Activated T-cell treated with anti-CD3 and anti-CD28 coated beads for 48 hours (primary cell): ENCODE results near the gene MED13L.

Source experiments
- DNase-seq: peaks from one replicate; pipeline ENCODE4 v3.0.0-alpha.2; 2020; ENCODE audit warnings: low read depth

Gene MED13L

DNA sequence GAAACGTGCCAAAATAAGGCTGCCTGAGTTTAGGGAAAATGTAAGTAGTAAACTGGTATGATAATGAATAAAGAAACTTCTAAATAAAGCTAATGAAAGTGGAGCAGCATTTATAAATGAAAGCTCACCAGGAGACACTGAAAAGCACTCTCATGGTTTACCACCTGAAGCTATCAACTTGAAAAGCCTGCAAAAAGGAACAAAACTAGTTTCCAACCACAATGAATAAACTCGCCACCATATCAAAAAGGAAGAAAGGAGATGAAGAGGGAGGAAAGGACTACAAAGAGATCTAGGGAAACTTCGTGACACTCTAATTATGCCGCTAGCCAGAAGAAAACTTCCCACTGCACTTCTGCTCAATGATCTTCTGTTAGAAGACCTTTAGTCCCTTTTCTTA lies 66.7 kb downstream of the MED13L start:
- DNase-seq = no peak

DNA sequence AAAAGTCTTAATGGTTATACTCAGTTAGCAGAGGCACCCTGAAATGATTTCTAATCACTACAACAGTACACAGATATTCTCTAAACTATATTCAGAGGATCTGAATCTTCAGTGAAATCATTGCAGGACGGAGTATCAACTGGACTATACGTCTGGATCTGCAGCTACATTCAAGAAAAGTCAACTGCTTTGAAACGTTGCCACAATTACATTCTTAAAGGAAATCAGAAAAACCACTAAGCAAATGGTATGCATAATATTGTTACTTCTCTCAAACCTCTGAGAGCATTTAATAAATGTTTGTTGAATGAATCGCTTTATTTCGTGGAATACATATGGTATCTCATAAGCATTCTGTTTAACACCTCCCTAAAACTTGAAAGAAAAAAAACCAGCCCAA lies 67.4 kb downstream of the MED13L start:
- DNase-seq = no peak

DNA sequence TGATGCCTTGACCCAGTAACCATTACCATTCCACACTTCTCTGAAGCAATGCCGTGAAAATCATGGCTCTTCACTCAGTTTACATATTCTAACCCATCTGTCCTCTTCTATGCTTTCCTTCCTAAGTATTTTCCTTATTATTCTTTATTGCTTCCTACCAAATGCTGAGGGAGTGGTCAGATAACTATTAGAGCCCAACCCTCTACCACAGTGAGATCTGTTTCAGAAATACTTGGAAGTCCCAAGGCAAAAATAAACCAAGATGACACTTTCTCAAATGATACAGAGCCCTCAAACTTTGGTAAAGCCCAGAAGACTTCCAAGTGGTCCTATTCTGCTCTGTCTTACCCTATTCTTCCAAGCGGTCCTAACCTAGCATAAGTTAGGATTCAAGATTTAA lies 68.0 kb downstream of the MED13L start:
- DNase-seq = no peak

DNA sequence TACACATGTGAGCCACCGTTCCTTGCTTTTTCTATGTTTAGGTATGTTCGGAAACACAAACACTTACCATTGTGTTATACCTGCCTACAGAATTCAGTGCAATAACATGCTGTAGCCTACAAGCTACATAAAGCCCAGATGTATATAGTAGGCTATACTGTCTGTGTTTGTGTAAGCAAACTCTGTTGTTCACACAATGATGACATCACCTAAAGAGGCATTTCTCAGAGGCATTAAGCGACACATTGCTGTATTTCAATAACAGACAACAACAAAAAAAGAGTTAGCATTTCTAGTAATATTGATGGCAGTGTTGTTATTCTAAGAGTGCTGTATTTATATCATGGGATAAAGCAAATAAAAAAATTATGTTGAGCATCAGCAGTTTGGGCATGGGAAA lies 70.2 kb downstream of the MED13L start:
- no peak for DNase-seq

DNA sequence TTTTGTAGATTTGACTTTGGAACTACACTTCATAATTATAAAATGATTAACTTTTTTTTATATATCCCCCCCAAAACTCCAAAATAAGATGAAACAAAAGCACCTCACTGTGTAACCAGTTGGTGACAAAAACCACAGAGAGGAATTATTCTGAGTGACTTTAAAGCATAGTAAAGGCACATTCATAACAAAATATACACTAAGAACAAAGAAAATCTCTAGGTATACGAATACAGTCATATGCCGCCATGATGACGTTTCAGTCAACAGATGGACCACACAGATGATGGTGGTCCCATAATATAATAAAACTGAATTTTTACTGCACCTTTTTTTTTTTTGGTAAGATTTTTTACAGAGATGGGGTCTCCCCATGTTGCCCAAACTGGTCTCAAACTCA lies 70.7 kb downstream of the MED13L start:
- DNase-seq = no peak

DNA sequence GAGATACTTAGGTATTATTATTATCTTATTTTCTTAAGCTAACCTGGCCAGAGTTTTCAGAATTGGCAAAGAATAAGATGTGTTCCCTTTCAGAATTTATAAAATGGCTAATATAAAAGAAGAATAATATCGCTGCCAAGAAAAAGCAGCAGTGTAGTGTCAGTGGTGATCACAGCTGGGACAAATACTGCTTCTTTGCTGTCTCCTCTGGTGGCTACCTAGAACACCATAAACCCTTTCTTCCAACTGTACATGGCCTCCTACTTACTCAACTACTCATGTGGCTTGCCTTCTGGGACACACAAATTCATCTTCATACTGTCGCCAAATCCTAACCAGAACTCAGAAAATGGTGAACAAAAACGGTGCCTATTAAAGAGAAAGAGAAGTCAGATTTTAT lies 72.7 kb downstream of the MED13L start:
- no peak for DNase-seq

DNA sequence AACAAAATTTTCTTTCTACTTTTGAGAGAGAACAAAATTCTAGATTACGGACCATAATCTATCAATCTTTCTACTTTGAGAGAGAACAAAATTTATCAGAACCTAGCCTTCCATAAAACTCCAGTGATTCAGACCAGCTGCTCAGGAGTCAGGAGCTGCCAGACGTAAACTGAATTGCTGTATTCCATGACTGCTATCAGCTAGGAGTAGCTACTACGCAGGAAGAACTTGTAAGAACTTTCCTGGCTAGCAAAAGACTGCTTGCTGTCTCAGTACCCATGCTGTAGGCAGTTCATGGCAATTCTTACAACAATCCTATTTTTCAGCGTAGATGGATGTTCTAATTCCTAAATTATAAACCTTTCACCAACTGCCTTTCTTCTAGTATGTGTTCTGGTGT lies 73.3 kb downstream of the MED13L start:
- DNase-seq = no peak

DNA sequence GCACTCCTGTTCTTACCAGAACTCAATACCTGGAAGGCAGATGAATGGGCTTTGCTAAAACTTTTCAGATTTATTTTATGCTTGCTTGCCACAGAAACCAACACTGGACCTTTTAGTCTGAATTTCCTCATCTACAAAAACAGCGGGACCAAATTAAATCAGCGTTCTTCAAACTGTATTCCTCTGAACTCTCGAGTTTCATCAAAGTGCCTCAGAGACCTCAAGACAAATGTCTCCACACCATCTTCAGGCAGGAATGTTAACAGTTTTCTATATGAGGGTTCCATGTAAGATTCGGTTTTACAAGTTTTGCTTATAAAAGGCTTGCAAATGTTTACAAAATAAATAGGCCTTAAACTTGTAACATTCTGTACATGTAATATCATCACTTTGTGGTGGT lies 74.6 kb downstream of the MED13L start:
- no peak for DNase-seq

DNA sequence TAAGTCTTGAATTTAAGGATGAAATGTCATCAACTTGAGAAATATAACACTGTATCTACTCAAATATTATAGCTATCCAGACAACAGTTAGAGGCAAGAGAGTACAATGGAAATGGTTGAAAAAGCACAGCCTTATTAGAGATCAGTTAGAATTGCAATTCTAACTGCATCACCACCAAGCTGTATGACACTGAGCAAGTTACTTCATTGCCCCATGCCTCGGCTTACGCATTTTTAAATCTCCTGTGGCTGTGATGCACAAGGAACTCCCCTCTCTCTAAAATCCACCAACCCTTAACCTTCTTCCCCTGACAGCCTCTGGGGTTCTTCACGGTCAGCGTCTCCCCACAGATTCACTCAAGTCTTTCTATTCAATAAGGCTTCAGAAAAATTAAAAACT lies 75.1 kb downstream of the MED13L start:
- no peak for DNase-seq

DNA sequence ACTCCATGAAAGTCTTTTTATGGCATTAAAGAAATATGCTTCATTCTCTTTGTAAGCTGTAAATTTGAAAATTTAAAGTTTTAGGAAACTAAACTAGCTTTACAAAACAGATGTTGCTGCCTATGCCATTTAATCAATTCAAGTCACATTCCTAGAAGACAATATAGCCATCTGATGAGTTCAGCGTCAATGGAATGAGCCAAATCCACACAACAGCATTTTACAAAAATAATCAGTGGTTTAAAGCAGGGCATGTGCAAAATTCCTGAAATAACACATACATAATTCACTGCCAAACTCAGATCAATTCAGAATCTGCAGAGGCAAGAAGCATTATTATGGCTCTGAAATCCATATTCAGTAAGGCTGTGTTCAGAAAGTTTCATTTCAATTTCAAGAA lies 75.6 kb downstream of the MED13L start:
- no peak for DNase-seq

DNA sequence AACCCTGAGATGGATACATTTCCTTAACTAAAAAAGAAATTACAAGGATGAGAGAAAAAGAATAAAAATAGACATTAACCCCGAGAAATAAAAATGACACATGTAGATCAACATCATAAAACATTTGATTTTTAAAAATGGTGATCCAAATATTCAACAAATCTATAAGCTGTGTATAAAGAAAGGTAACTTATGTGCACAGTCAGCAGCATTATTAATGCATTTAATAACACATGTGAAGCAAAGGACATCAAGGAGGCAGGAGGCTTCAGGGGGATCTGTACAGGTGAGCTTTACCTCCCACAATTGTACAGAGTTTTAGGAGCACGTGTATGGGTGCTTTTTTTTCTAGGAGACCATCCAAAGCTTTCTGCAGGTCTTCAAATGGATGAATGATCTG lies 76.1 kb downstream of the MED13L start:
- DNase-seq = no peak

DNA sequence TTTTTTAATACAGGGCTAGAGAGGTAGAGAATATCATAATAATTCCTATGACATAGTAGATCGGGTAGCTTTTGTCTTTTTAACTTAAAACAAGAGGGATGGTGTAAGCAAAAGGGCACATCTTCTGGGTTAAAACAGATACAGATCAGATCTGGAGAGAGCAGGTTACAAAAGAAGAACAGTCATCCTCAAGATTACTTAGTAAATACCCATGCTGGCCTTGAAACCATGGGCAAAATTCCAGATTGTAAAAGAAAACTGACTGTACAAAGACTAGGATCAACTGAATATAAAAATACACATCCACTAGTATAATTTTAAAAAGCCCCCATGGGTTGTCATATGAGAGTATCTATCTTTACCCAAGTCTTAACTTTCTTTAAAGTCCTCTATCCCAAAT lies 76.7 kb downstream of the MED13L start:
- DNase-seq = no peak

DNA sequence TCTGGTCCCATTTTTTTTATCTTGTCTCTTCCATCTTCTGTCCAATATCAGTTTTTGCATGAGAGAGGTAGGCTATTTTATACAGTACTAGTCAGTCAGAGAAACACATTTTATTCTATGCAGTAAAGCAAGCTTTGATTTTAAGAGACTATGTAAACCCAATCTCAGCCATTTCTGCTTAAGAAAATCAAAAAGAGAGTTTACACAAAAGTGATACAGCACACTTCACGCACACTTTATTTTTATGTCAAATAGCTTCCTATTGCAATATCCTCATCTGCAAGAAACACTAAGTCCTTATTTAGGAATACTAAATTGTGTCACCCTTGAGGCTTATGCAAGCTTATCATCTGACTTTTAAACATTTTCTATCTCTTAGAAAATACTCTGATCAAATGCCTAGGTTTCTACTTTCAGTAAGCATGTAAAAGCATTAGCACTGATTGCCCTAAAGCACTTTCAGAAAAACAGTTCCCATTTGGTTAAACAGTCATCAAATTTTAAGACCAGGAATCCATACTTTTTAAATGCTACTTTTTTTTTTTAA lies 78.3 kb downstream of the MED13L start:
- DNase-seq = no peak

DNA sequence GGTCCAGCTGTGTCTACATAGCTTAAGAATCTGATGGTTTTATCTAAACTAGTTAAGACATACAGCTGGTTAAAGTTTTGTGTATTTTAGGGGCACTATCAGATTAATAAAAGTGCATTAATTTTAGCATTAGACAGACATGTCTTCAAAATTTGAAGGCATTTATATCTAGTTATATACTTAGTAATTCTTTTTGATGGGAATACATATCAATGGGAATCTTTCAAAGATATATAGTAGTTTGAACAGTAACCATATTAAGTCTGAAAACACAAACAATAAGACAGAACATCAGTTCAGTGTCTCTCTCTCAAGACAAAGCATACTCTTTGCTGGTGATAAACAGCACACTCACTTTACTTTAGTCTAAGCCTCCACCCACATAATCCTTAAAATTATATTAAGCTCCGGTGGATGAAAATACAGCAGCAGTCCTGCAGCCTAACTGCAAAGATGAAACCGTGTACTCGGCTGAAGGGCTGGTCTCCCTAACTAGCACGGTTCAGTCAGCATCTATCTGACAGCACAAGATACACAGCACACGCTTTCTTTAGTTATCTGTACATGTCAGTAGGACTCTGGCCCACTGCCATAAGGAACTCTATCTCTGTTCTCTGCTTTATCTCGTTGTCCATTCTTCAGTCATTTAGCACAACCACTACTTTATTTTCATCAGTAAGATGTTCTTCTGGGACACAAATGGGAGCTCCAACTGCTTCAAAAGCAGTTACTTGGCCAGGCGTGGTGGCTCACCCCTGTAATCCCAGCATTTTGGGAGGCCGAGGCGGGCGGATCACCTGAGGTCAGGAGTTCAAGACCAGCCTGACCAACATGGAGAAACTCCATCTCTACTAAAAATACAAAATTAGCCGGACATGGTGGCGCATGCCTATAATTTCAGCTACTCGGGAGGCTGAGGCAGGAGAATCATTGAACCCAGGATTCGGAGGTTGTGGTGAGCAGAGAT lies 80.5 kb downstream of the MED13L start:
- DNase-seq = no peak

DNA sequence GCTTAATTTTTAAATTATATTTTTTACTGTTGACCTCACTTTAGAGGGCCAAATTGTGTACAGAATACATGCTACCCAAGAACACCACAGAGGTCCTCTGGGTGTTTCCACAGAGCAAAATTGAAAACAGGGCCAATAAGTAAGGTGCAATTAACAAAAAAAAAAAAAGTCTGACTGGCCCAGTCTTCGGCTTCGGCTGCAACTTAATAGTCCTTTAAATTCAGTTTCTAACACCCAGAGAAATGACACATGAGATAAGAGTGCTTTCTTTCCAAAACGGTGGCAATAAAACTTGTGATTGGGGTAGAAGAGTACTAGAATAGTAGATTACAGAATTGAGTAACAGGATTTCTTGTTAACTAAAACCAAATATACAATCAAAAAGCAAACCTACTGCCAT lies 81.3 kb downstream of the MED13L start:
- no peak for DNase-seq

DNA sequence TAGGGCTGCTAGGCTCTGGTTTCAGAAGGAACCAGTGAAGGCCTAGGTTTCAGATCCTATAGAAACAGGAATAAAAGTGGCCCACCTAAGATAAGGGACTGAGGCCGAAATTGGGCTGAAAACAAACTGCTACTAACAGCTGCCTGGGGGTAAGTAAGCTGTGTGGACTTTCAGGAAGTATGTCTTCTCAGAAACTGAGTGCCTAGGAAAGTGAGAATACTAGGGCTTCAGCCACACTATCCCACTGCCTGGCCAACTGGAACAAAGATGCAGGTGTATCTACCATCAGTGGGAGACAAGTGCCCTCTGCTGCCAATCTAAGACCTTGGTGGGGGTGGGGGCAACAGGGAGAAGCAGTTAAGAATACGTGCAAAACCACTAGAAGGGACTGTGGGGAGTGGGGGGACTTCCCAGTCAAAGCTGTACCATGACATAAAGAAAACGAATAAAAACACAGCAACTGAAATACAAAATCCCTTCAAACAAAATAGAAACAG lies 82.5 kb downstream of the MED13L start:
- DNase-seq = peak; percentile 38

DNA sequence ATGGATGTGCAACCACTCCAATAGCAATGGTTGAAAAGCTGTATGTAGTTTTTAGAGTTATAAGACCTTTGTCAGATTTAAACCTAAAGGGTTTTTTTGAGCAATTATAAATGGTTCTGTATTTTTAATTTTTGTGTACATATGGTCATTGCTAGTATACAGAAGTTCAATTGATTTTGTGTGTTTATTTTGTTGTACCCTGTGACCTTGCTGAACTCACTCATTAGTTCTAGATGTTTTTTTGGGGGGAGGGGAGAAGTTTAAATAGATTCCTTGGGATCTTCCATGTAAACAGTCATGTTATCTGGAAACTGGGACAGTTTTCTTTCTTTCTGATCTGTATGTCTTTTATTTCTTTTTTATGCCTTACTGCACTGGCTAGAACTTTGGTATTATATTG lies 87.8 kb downstream of the MED13L start:
- DNase-seq = no peak

DNA sequence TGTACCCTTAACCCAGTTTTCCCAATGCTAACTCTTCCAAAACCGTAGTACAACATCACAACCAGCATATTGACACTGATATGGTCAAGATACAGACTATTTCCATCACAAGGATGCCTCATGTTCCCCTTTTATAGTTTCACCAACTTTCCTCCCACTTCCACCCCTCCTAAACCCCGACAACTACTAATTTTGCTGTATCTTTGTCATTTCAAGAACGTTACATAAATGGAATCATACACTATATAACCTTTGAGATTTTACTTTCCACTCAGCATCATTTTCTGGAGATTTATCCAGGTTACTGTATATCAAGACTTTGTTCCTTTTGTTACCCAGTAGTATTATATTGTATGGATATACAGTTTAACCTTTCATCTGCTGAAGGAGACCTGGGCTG lies 88.9 kb downstream of the MED13L start:
- no peak for DNase-seq

DNA sequence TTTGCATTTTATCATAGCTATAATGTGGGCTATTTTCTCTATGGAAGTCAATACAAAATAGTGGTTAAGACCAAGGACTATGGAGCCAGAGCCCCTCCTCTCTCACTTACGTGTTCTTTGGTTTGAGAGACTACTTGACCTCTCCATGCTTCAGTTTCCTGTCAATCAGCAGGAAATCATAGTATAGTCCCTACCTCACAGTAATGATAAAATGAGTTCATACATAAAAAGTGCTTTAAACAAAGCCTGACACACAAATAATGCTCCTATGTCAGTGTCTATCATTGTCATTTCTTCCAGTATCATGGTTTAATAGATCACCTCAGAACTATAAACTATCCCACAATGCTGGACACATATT lies 90.4 kb downstream of the MED13L start:
- DNase-seq = no peak

DNA sequence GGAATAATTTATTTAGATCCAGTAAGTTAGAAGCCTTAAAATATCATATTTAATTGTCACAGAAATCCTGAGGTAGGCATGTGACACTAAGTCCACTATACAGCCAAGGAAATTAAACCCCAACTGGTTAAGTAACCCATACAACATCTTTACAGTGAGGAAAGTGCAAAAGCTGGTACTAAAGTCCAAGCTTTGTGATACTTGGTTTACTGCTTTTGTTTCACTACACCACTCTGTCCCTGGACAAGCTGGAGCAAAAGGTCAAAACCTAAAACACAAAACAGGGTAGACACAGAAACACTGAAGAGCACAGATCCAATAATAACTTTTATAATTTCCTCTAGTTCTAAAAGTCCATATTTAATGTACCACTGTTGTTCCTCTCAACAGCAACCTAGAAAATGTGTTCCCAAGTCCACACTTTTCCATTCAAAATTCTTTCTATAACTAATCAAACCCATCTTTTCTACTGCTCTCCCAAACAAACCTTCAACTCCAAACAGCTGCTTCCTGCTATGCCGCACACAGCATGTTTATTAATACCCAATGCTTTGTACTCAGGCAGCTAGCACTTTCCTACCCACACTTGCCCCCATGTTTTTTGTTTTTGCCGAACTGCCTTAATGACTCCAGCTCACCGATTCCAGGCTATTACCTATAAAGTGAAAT lies 90.9 kb downstream of the MED13L start:
- no peak for DNase-seq

DNA sequence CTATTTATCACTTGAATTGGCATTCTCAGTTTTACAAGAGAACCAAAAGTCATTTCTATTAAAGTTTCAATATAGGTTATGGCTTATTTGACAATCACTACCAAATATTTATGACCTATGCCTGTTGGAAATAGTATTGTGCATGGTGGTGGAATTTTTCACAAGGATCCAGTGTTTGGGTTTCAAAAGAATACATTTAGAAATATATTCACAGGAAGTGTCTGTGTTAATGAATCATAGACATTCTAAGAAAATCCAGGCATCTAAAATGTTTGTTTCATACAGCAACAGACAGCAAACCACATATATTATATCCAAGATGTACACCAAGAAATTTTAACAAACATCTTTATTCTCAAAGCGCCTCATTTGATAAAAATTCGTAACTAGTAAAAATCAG lies 92.7 kb downstream of the MED13L start:
- DNase-seq = no peak

DNA sequence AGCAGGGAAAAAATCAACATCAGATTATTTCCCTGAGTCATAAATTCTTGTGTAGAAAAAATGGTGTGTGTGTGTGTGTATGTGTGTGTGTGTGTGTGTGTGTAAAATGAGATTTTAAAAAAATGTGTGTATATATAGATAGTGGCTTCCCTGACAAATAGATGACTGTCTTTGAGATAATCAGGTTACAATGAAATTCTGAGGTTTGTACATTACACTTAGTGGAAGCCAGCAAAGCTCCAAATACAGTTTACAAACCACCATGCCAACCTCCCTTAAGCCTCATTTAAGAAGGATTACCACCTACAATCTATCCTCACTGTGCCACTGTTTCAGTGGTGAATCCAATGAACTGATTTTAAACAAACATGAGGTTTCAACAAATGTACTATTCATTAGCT lies 93.8 kb downstream of the MED13L start:
- no peak for DNase-seq

DNA sequence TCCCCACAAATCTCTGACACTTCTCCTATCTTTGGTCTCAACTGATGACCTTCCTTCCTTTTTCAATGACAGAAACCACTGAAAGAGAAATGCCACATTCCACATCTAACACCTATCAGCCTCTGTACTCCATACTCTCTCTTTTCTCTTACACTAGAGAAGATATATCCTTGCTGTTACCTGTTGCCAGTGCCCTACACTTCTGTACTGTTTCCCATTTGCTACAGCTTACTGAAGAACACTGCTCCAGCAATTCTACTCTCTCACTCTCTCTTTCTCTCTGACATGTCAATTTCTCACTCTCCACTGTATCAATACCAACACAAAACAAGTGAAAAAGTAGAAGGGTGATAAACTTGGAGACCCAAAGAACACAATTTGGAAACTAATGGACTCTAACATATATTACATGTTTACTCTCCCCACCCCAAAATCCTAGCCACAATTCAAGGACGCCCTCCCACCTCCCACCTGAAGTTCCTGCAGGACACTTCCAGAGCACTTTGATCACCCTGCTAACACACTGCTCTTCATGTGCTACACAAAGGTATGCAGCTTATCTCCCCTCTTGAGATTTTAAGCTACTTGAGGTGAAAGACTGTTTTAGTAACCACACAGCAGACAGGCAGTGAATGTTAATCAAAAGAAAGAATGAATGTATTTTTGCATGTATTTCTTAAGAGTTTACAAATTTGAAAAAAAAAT lies 95.0 kb downstream of the MED13L start:
- DNase-seq = no peak
